Cortex of kidney (tissue), 1 donor: ENCODE data around the gene OR6C68.
"Not testable (repeated sequence)": the region's sequence is repeated elsewhere in the genome, so short reads cannot be mapped to it uniquely, and the experiment has no call there.

Source experiments
- DNase-seq: peaks from one replicate; lab custom pipeline; 2025; lab: John Stamatoyannopoulos, UW

The OR6C68 gene

GRCh38 chr12:55492078-55492477, at the start of gene OR6C68:
OR6C68 (plus strand) TSS chr12:55492378; CDS start chr12:55492378, 0 bp downstream.
- DNase-seq, result no peak

- no peak for DNase-seq
Observed at GRCh38 chr12:55443776-55444175, 48.4 kb upstream of the OR6C68 start, which contains the start of gene OR6C2. OR6C2 (plus strand) TSS chr12:55444076; CDS start chr12:55452214, 8,138 bp downstream.

- DNase-seq, result no peak
Observed at GRCh38 chr12:55445357-55445756, 46.8 kb upstream of the OR6C68 start.

- DNase-seq, result no peak
Observed at GRCh38 chr12:55446326-55446725, 45.9 kb upstream of the OR6C68 start.

GRCh38 chr12:55448825-55449224, 43.4 kb upstream of the OR6C68 start:
- DNase-seq, result no peak

GRCh38 chr12:55464926-55465325, 27.3 kb upstream of the OR6C68 start:
- DNase-seq, result not testable (repeated sequence)

- DNase-seq, result no peak
Observed at GRCh38 chr12:55467836-55468235, 24.3 kb upstream of the OR6C68 start.

GRCh38 chr12:55469291-55469690, 22.9 kb upstream of the OR6C68 start:
- no peak for DNase-seq

- DNase-seq, result no peak
Observed at GRCh38 chr12:55470088-55470829, 21.9 kb upstream of the OR6C68 start, which contains the start of gene OR6C70. OR6C70 (minus strand) TSS chr12:55470138; CDS start chr12:55470138, 0 bp downstream.

GRCh38 chr12:55472264-55472663, 19.9 kb upstream of the OR6C68 start:
- DNase-seq, result no peak

- not testable (repeated sequence) for DNase-seq
Observed at GRCh38 chr12:55479136-55479535, 13.0 kb upstream of the OR6C68 start.

- not testable (repeated sequence) for DNase-seq
Observed at GRCh38 chr12:55484284-55484683, 7.9 kb upstream of the OR6C68 start.

- DNase-seq, result no peak
Observed at GRCh38 chr12:55495490-55495889, 3.3 kb downstream of the OR6C68 start.

GRCh38 chr12:55499231-55499630, 7.1 kb downstream of the OR6C68 start:
- no peak for DNase-seq

- DNase-seq, result no peak
Observed at GRCh38 chr12:55499810-55500252, 7.7 kb downstream of the OR6C68 start.

GRCh38 chr12:55501601-55502000, 9.4 kb downstream of the OR6C68 start:
- no peak for DNase-seq

GRCh38 chr12:55515696-55516095, 23.5 kb downstream of the OR6C68 start:
- no peak for DNase-seq

- DNase-seq, result no peak
Observed at GRCh38 chr12:55516391-55516790, 24.2 kb downstream of the OR6C68 start.
